OCI-M1 (cell line): ENCODE data around the gene AOAH.
A peak's percentile ranks its signal among the peaks of the same experiment; 100 is the strongest.

ENCODE experiments used
- DNase-seq: peaks from one replicate; lab custom pipeline; 2025; lab: John Stamatoyannopoulos, UW

Gene AOAH

GRCh38 chr7:36723951-36724664 is at the start of gene AOAH:
TSS of gene AOAH (minus strand) at chr7:36724494. CDS start at chr7:36724148, 346 bp downstream.
- peak; percentile 35 for DNase-seq

- no peak for DNase-seq
Observed at GRCh38 chr7:36766451-36766850, 42.2 kb upstream of the AOAH start.

GRCh38 chr7:36765605-36766004 is 41.3 kb upstream of the AOAH start:
- DNase-seq = peak; percentile 39

GRCh38 chr7:36764929-36765328 is 40.6 kb upstream of the AOAH start:
- DNase-seq = no peak

- no peak for DNase-seq
Observed at GRCh38 chr7:36763132-36763816, 39.0 kb upstream of the AOAH start.

GRCh38 chr7:36762394-36762793 is 38.1 kb upstream of the AOAH start:
- no peak for DNase-seq

GRCh38 chr7:36761835-36762234 is 37.5 kb upstream of the AOAH start:
- DNase-seq = no peak

GRCh38 chr7:36760856-36761762 is 36.8 kb upstream of the AOAH start:
- DNase-seq = no peak

GRCh38 chr7:36758879-36759278 is 34.6 kb upstream of the AOAH start:
- DNase-seq = no peak

- DNase-seq = no peak
Observed at GRCh38 chr7:36755484-36755883, 31.2 kb upstream of the AOAH start.

GRCh38 chr7:36752026-36752711 is 27.9 kb upstream of the AOAH start:
- no peak for DNase-seq

- DNase-seq = no peak
Observed at GRCh38 chr7:36750451-36750850, 26.2 kb upstream of the AOAH start.

GRCh38 chr7:36749282-36749960 is 25.1 kb upstream of the AOAH start:
- peak; percentile 37 for DNase-seq

GRCh38 chr7:36748017-36748487 is 23.8 kb upstream of the AOAH start:
- DNase-seq = peak; percentile 30

GRCh38 chr7:36747280-36748016 is 23.2 kb upstream of the AOAH start:
- no peak for DNase-seq

- peak; percentile 73 for DNase-seq
Observed at GRCh38 chr7:36746347-36746746, 22.1 kb upstream of the AOAH start.

GRCh38 chr7:36742911-36743775 is 18.8 kb upstream of the AOAH start:
- DNase-seq = no peak

GRCh38 chr7:36741866-36742265 is 17.6 kb upstream of the AOAH start:
- DNase-seq = no peak

GRCh38 chr7:36739351-36739750 is 15.1 kb upstream of the AOAH start:
- no peak for DNase-seq

- no peak for DNase-seq
Observed at GRCh38 chr7:36736899-36737211, 12.6 kb upstream of the AOAH start.
